H9 (cell line): ENCODE data around the gene SPTBN1. TPM values are rescaled to one million over a fixed set of nuclear protein-coding genes. Genes with fewer than 3 reads are reported as not detected.

Experiments
- DNase-seq: peaks from one replicate; pipeline ENCODE4 v3.0.0-alpha.2; 2017
- H2AFZ ChIP-seq: one replicate; pipeline ENCODE4 v1.6.1; 2013; ENCODE audit warnings: mild to moderate bottlenecking, low read length, control low read depth, moderate library complexity
- H2AK5ac ChIP-seq: 2 replicates; pipeline ENCODE4 v1.6.1; 2013; ENCODE audit warnings: low read length, control low read depth, mixed read lengths; ENCODE audit not compliant: insufficient read length
- H2BK120ac ChIP-seq: one replicate; pipeline ENCODE4 v1.6.1; 2013; ENCODE audit warnings: low read depth, mild to moderate bottlenecking, low read length, control low read depth, inconsistent platforms; ENCODE audit not compliant: poor library complexity, severe bottlenecking
- H2BK12ac ChIP-seq: 2 replicates; pipeline ENCODE4 v1.6.1; 2013; ENCODE audit warnings: low read length, control low read depth, mixed read lengths, low read depth; ENCODE audit not compliant: insufficient read length
- H2BK15ac ChIP-seq: 2 replicates; pipeline ENCODE4 v1.6.1; 2013; ENCODE audit warnings: low read depth, low read length, control low read depth
- H2BK20ac ChIP-seq: one replicate; pipeline ENCODE4 v1.6.1; 2013; ENCODE audit warnings: low read depth, mild to moderate bottlenecking, low read length, control low read depth, inconsistent platforms; ENCODE audit not compliant: poor library complexity, severe bottlenecking
- H2BK5ac ChIP-seq: 2 replicates; pipeline ENCODE4 v1.6.1; 2013; ENCODE audit warnings: low read length, control low read depth, mixed read lengths; ENCODE audit not compliant: insufficient read length
- H3K14ac ChIP-seq: 2 replicates; pipeline ENCODE4 v1.6.1; 2013; ENCODE audit warnings: low read length, control low read depth; ENCODE audit not compliant: insufficient read depth
- H3K18ac ChIP-seq: 2 replicates; pipeline ENCODE4 v1.6.1; 2013; ENCODE audit warnings: low read depth, mild to moderate bottlenecking, mixed read lengths, low read length, control low read depth; ENCODE audit not compliant: insufficient read length
- H3K23ac ChIP-seq: 2 replicates; pipeline ENCODE4 v1.6.1; 2013; ENCODE audit warnings: low read length, control low read depth, mixed read lengths, low read depth; ENCODE audit not compliant: insufficient read length
- H3K23me2 ChIP-seq: 2 replicates; pipeline ENCODE4 v1.6.1; 2013; ENCODE audit warnings: low read depth, mild to moderate bottlenecking, mixed read lengths, low read length, control low read depth; ENCODE audit not compliant: insufficient read length, poor library complexity, severe bottlenecking
- H3K27ac ChIP-seq: 2 replicates; pipeline ENCODE4 v1.5.1; 2013; ENCODE audit warnings: low read length, control low read depth, mixed read lengths, low read depth; ENCODE audit not compliant: insufficient read length
- H3K27me3 ChIP-seq: 2 replicates; pipeline ENCODE4 v1.6.1; 2013; ENCODE audit warnings: low read length, control low read depth, inconsistent platforms; ENCODE audit not compliant: insufficient read depth
- H3K4ac ChIP-seq: 2 replicates; pipeline ENCODE4 v1.6.1; 2013; ENCODE audit warnings: low read depth, mild to moderate bottlenecking, control low read depth, inconsistent platforms, low read length, moderate library complexity
- H3K4me1 ChIP-seq: 2 replicates; pipeline ENCODE4 v1.6.1; 2013; ENCODE audit warnings: low read length, control low read depth, inconsistent platforms; ENCODE audit not compliant: insufficient read depth
- H3K4me2 ChIP-seq: 2 replicates; pipeline ENCODE4 v1.6.1; 2013; ENCODE audit warnings: low read length, control low read depth, mixed read lengths; ENCODE audit not compliant: insufficient read length, insufficient read depth
- H3K56ac ChIP-seq: 2 replicates; pipeline ENCODE4 v1.6.1; 2013; ENCODE audit warnings: low read depth, mild to moderate bottlenecking, mixed read lengths, low read length, control low read depth; ENCODE audit not compliant: insufficient read length
- H3K79me1 ChIP-seq: 2 replicates; pipeline ENCODE4 v1.6.1; 2013; ENCODE audit warnings: low read depth, mild to moderate bottlenecking, moderate library complexity, low read length, control low read depth, inconsistent platforms; ENCODE audit not compliant: insufficient read depth, poor library complexity, severe bottlenecking
- H3K79me2 ChIP-seq: 2 replicates; pipeline ENCODE4 v1.6.1; 2013; ENCODE audit warnings: low read length, control low read depth, inconsistent platforms; ENCODE audit not compliant: insufficient read depth
- H3K9ac ChIP-seq: 2 replicates; pipeline ENCODE4 v1.6.1; 2013; ENCODE audit warnings: low read length, control low read depth, mixed read lengths; ENCODE audit not compliant: insufficient read length; ENCODE audit errors: extremely low read depth
- H3K9me3 ChIP-seq: one replicate; pipeline ENCODE4 v1.6.1; 2013; ENCODE audit warnings: low read depth, low read length, inconsistent platforms; ENCODE audit not compliant: control insufficient read depth
- H3T11ph ChIP-seq: one replicate; pipeline ENCODE4 v1.6.1; 2013; ENCODE audit warnings: mild to moderate bottlenecking, low read length, control low read depth, inconsistent platforms
- H4K20me1 ChIP-seq: one replicate; pipeline ENCODE4 v1.6.1; 2013; ENCODE audit not compliant: control insufficient read depth, insufficient read length, insufficient read depth
- H4K5ac ChIP-seq: 2 replicates; pipeline ENCODE4 v1.6.1; 2013; ENCODE audit warnings: low read depth, mild to moderate bottlenecking, mixed read lengths, low read length, control low read depth; ENCODE audit not compliant: insufficient read length
- H4K8ac ChIP-seq: replicated peaks from 2 replicates; pipeline ENCODE4 v1.6.1; 2013; ENCODE audit warnings: low read length, control low read depth, mixed read lengths, low read depth; ENCODE audit not compliant: insufficient read length
- H4K91ac ChIP-seq: 2 replicates; pipeline ENCODE4 v1.6.1; 2013; ENCODE audit warnings: low read depth, mild to moderate bottlenecking, moderate library complexity, mixed read lengths, low read length, control low read depth; ENCODE audit not compliant: insufficient read length
- H3K27ac Mint-ChIP-seq, 3 experiments: 2 replicates in 2 of 3; 3 replicates in 1 of 3; pipeline ENCODE4 v1.8.0; 2020 to 2021; ENCODE audit warnings: mixed read lengths in 3 of 3, mild to moderate bottlenecking in 1 of 3, moderate library complexity in 1 of 3
- H3K27me3 Mint-ChIP-seq: 2 replicates; pipeline ENCODE4 v1.8.0; 2021; ENCODE audit warnings: low read depth, mild to moderate bottlenecking, moderate library complexity, mixed read lengths
- H3K36me3 Mint-ChIP-seq, 3 experiments: 2 replicates in 2 of 3; 3 replicates in 1 of 3; pipeline ENCODE4 v1.8.0; 2020 to 2021; ENCODE audit warnings: low read depth in 3 of 3, mixed read lengths in 3 of 3; ENCODE audit not compliant: insufficient read depth in 1 of 3
- H3K4me1 Mint-ChIP-seq, 2 experiments: 2 replicates each; pipeline ENCODE4 v1.8.0; 2020; ENCODE audit warnings: mixed read lengths in 2 of 2
- H3K4me3 Mint-ChIP-seq, 2 experiments: 2 replicates in 1 of 2; 3 replicates in 1 of 2; pipeline ENCODE4 v1.8.0; 2020 to 2021; ENCODE audit warnings: mild to moderate bottlenecking in 2 of 2, mixed read lengths in 2 of 2, moderate library complexity in 1 of 2
- H3K9me3 Mint-ChIP-seq, 2 experiments: 2 replicates in 1 of 2; 3 replicates in 1 of 2; pipeline ENCODE4 v1.8.0; 2020; ENCODE audit warnings: mild to moderate bottlenecking in 2 of 2, mixed read lengths in 2 of 2, moderate library complexity in 1 of 2
- CTCF ChIP-seq: fragments of 200-600 bp; sonication (generic); conservative IDR thresholded peaks from 3 replicates; pipeline ENCODE4 v1.8.0; 2021; ENCODE audit warnings: antibody characterized with exemption, mild to moderate bottlenecking
- WGBS: extraction: QIAGEN DNeasy Blood & Tissue Kit; methylation state at CpG from one replicate; pipeline ENCODE4 v1.1.7; 2013; ENCODE audit warnings: missing lambda C conversion rate, low lambda C conversion rate, mixed read lengths; ENCODE audit not compliant: insufficient read length; ENCODE audit errors: extremely low coverage; 5-methylcytosine and 5-hydroxymethylcytosine counted together
- total RNA-seq: library from RNA; stranded (reverse); gene quantifications from 2 replicates; pipeline ENCODE4 v1.2.1, GENCODE V29; 2021

SPTBN1 gene
- total RNA-seq, 1 experiment from 2014 or later: 164 TPM

- H2BK5ac ChIP-seq: no peak overlapping the region
These were observed 30.6 kb downstream of the SPTBN1 start for GRCh38 chr2:54486766-54487165.

More at GRCh38 chr2:54486766-54487165, 30.6 kb downstream of the SPTBN1 start:
- H3K4me1 Mint-ChIP-seq: peaks cover 12 to 23% of the 10 kb centered on the region in 2 experiments
- H3K27me3 Mint-ChIP-seq: no peaks in the 10 kb centered on the region; the same call in 1 of the 2 replicates
- Histone ChIP-seq H2BK120ac (no peak overlapping the region), H3K4me1 (peaks cover 2% of the 10 kb centered on the region; the same call in 1 of the 2 replicates), H3K4me2 (no peak overlapping the region), H3K4ac (no peak overlapping the region), H4K5ac (no peak overlapping the region), H3K9ac (no peak overlapping the region), H3K18ac (no peak overlapping the region), H4K20me1 (no peaks in the 10 kb centered on the region), H3T11ph (no peak overlapping the region), H2AFZ (no peak overlapping the region), H2AK5ac (no peak overlapping the region), H2BK12ac (no peak overlapping the region), H3K23ac (no peak overlapping the region), H2BK15ac (no peak overlapping the region), H4K8ac (no peak overlapping the region), H3K23me2 (no peaks in the 10 kb centered on the region), H2BK20ac (no peak overlapping the region), H3K56ac (no peak overlapping the region), H3K27me3 (no peaks in the 10 kb centered on the region), H3K79me2 (no peaks in the 10 kb centered on the region), H3K14ac (no peak overlapping the region), H4K91ac (no peak overlapping the region), H3K27ac (no peak overlapping the region), H3K79me1 (no peaks in the 10 kb centered on the region), H3K9me3 (no peaks in the 10 kb centered on the region)
- no peak for TF ChIP-seq CTCF
- DNase-seq: no peak
- no peak overlapping the region for H3K4me3 Mint-ChIP-seq
- peaks cover 9 to 22% (median 16%) of the 10 kb centered on the region in 3 experiments for H3K36me3 Mint-ChIP-seq
- peaks cover 17 to 19% of the 10 kb centered on the region in 2 experiments for H3K9me3 Mint-ChIP-seq
- WGBS: no CpG with 5 or more reads among the region's 4 CpGs
- H3K27ac Mint-ChIP-seq: no peak overlapping the region
